HepG2 (cell line): ENCODE measurements around the gene SLC4A9. TPM values are rescaled to one million over a fixed set of nuclear protein-coding genes. Genes with fewer than 3 reads are reported as not detected.

Experiments used
- ATF1 ChIP-seq: IDR thresholded peaks from 2 replicates; pipeline ENCODE4 v1.6.1; 2016; ENCODE audit warnings: mild to moderate bottlenecking, control low read depth
- ATF7-NPFF ChIP-seq: sonication (generic); formaldehyde crosslinking; IDR thresholded peaks from 2 replicates; pipeline ENCODE4 v1.8.1; 2023; ENCODE audit warnings: mild to moderate bottlenecking, low read depth, missing genetic modification reagents, moderate library complexity
- GZF1 ChIP-seq: sonication (generic); formaldehyde crosslinking; IDR thresholded peaks from 2 replicates; pipeline ENCODE4 v1.5.1; 2020; ENCODE audit warnings: mild to moderate bottlenecking, missing genetic modification reagents
- MEIS1 ChIP-seq: sonication (generic); formaldehyde crosslinking; IDR thresholded peaks from 2 replicates; pipeline ENCODE4 v1.9.0; 2021; ENCODE audit warnings: mild to moderate bottlenecking, missing genetic modification reagents, moderate library complexity, borderline replicate concordance
- MLLT10 ChIP-seq: sonication (generic); formaldehyde crosslinking; IDR thresholded peaks from 2 replicates; pipeline ENCODE4 v1.4.0; 2020; ENCODE audit warnings: missing genetic modification reagents
- MTF2 ChIP-seq: sonication (generic); formaldehyde crosslinking; IDR thresholded peaks from 2 replicates; pipeline ENCODE4 v1.5.0; 2020; ENCODE audit warnings: missing genetic modification reagents, borderline replicate concordance
- NFRKB ChIP-seq: fragments of 450-650 bp; IDR thresholded peaks from 2 replicates; pipeline ENCODE4 v1.6.1; 2017
- SNAPC2 ChIP-seq: sonication (generic); formaldehyde crosslinking; IDR thresholded peaks from 2 replicates; pipeline ENCODE4 v1.8.1; 2022; ENCODE audit warnings: mild to moderate bottlenecking, missing genetic modification reagents
- SP5 ChIP-seq: IDR thresholded peaks from 2 replicates; pipeline ENCODE4 v1.6.1; 2016; ENCODE audit warnings: low read depth, borderline replicate concordance
- STAG1 ChIP-seq: sonication (generic); formaldehyde crosslinking; IDR thresholded peaks from 2 replicates; pipeline ENCODE4 v1.4.0; 2020; ENCODE audit warnings: missing genetic modification reagents
- TBX3 ChIP-seq: fragments of 450-650 bp; IDR thresholded peaks from 2 replicates; pipeline ENCODE4 v1.6.1; 2017; ENCODE audit warnings: antibody characterized with exemption, mild to moderate bottlenecking, inconsistent platforms, borderline replicate concordance
- ZBTB20 ChIP-seq: sonication (generic); formaldehyde crosslinking; IDR thresholded peaks from 2 replicates; pipeline ENCODE4 v1.8.1; 2023; ENCODE audit warnings: missing genetic modification reagents, low read depth, mild to moderate bottlenecking, borderline replicate concordance
- ZBTB21 ChIP-seq: sonication (generic); formaldehyde crosslinking; IDR thresholded peaks from 2 replicates; pipeline ENCODE4 v1.4.0; 2020; ENCODE audit warnings: missing genetic modification reagents
- ZFP36 ChIP-seq: fragments of 150-350 bp; IDR thresholded peaks from 2 replicates; pipeline ENCODE4 v1.6.1; 2018; ENCODE audit warnings: borderline replicate concordance, low read length, low read depth; ENCODE audit not compliant: partially characterized antibody
- ZNF143 ChIP-seq: sonication (generic); formaldehyde crosslinking; IDR thresholded peaks from 2 replicates; pipeline ENCODE4 v1.4.0; 2020; ENCODE audit warnings: missing genetic modification reagents
- ZNF264 ChIP-seq: sonication (generic); formaldehyde crosslinking; IDR thresholded peaks from 2 replicates; pipeline ENCODE4 v1.4.0; 2020; ENCODE audit warnings: missing genetic modification reagents
- ZNF446 ChIP-seq: sonication (generic); formaldehyde crosslinking; IDR thresholded peaks from 2 replicates; pipeline ENCODE4 v1.5.0; 2020; ENCODE audit warnings: mild to moderate bottlenecking, missing genetic modification reagents
- ZNF550 ChIP-seq: sonication (generic); formaldehyde crosslinking; IDR thresholded peaks from 2 replicates; pipeline ENCODE4 v1.4.0; 2020; ENCODE audit warnings: mild to moderate bottlenecking, missing genetic modification reagents, borderline replicate concordance
- ZNF552 ChIP-seq: sonication (generic); formaldehyde crosslinking; IDR thresholded peaks from 2 replicates; pipeline ENCODE4 v1.9.0; 2022; ENCODE audit warnings: missing genetic modification reagents, mild to moderate bottlenecking, borderline replicate concordance
- ZNF629 ChIP-seq: sonication (generic); formaldehyde crosslinking; conservative IDR thresholded peaks from 2 replicates; pipeline ENCODE4 v1.5.0; 2020; ENCODE audit warnings: missing genetic modification reagents
- ZNF660 ChIP-seq: sonication (generic); formaldehyde crosslinking; IDR thresholded peaks from 2 replicates; pipeline ENCODE4 v1.5.1; 2020; ENCODE audit warnings: mild to moderate bottlenecking, low read depth, missing genetic modification reagents, borderline replicate concordance
- ZNF747 ChIP-seq: sonication (generic); formaldehyde crosslinking; IDR thresholded peaks from 2 replicates; pipeline ENCODE4 v1.8.1; 2023; ENCODE audit warnings: missing genetic modification reagents, mild to moderate bottlenecking, borderline replicate concordance
- ZNF766 ChIP-seq: sonication (generic); formaldehyde crosslinking; IDR thresholded peaks from 2 replicates; pipeline ENCODE4 v1.5.0; 2020; ENCODE audit warnings: missing genetic modification reagents, borderline replicate concordance
- polyA plus RNA-seq, 8 experiments: library from polyadenylated mRNA; depleted of rRNA in 3 of 8; stranded (reverse) in 7 of 8; unstranded in 1 of 8; fragments of >200 nt; fragmentation: Illumina TruSeq in 4 of 8; extraction: Trizol in 4 of 8; gene quantifications; 2 replicates each; pipeline versions ENCODE4 v1.2.1 to v1.2.3, GENCODE V29; 2011 to 2016; ENCODE audit warnings: low read depth in 4 of 8, missing spikeins in 1 of 8, mixed read lengths in 1 of 8; ENCODE audit not compliant: insufficient read depth in 1 of 8
- total RNA-seq, 5 experiments: library from RNA; depleted of rRNA; stranded (reverse); fragments of >200 nt; fragmentation: Illumina TruSeq; extraction: Trizol; gene quantifications; 2 replicates each; pipeline ENCODE4 v1.2.3, GENCODE V29; 2016; ENCODE audit warnings: low read depth in 1 of 5
- TF ChIP-seq, protein P1 (sequence below): sonication (generic); formaldehyde crosslinking; IDR thresholded peaks from 2 replicates; pipeline ENCODE4 v1.4.0; 2020; ENCODE audit warnings: missing genetic modification reagents, borderline replicate concordance
- TF ChIP-seq, protein P2 (sequence below): sonication (generic); formaldehyde crosslinking; IDR thresholded peaks from 2 replicates; pipeline ENCODE4 v1.8.1; 2022; ENCODE audit warnings: mild to moderate bottlenecking, missing genetic modification reagents
- TF ChIP-seq, protein P3 (sequence below): IDR thresholded peaks from 2 replicates; pipeline ENCODE4 v1.6.1; 2016; ENCODE audit warnings: missing compliant biosample characterization, missing genetic modification reagents, borderline replicate concordance
- TF ChIP-seq, protein P4 (sequence below): IDR thresholded peaks from 2 replicates; pipeline ENCODE4 v1.6.1; 2016

The SLC4A9 gene
- total and polyA plus RNA-seq, 2 of the 13 experiments (the other 11 are each of a cell fraction or from before 2014, with no cell fraction given): not detected

DNA sequence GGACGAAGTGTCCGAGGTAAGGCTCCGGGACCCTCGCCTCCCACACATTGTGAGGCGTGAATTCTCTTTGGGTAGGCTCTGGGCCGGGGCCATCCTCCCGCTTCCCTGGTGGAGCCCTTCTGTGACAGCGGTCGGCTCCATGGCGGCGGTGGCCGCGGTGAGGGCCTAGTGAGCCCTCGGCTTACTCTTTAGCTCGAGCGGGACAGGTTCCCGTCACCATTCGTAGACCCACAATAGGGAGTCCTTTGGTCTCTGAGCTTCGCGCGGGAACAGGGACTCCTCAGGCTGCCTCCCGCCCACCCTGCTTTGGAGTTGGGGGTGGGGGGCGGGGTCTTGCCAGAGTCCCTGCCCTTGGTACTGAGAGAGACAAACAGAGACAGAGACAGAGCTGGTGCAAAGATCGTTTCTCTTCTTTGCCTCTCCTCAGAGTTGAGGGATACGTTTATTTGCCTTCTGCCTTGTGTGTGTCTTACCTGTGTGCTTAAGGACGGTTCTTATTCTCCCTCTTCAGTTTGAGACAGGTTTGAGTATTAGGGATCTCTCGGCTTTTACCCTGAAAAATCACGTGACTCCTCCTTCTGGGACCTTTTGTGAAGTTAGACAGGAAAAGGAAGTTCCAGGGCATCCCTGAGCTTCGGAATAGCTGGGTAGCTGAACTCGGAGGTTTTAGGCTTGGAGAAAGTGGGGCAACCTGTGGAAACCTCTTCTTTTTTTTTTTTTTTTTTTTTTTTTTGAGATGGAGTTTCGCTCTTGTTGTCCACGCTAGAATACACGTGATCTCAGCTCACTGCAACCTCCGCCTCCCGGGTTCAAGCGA is 42.5 kb downstream of the SLC4A9 start (continued):
- TF ChIP-seq ZFP36: no peak
- no peak for TF ChIP-seq ATF1 (CRISPR knock-in tag)
- no peak for TF ChIP-seq MLLT10 (CRISPR knock-in tag)
- TF ChIP-seq MTF2 (CRISPR knock-in tag): peak; percentile 23; the same call in 1 of the 2 replicates
- no peak for TF ChIP-seq NFRKB
- no peak for TF ChIP-seq ZNF264 (CRISPR knock-in tag)
- no peak for TF ChIP-seq ZBTB21 (CRISPR knock-in tag)
- TF ChIP-seq ZNF766: 0 out of 2 replicates have a peak, but pooled peaks have one; percentile 55
- TF ChIP-seq STAG1 (CRISPR knock-in tag): no peak
- TF ChIP-seq, protein P1, sequence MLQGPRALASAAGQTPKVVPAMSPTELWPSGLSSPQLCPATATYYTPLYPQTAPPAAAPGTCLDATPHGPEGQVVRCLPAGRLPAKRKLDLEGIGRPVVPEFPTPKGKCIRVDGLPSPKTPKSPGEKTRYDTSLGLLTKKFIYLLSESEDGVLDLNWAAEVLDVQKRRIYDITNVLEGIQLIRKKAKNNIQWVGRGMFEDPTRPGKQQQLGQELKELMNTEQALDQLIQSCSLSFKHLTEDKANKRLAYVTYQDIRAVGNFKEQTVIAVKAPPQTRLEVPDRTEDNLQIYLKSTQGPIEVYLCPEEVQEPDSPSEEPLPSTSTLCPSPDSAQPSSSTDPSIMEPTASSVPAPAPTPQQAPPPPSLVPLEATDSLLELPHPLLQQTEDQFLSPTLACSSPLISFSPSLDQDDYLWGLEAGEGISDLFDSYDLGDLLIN: no peak
- no peak for TF ChIP-seq ZNF143 (CRISPR knock-in tag)
- TF ChIP-seq, protein P2, sequence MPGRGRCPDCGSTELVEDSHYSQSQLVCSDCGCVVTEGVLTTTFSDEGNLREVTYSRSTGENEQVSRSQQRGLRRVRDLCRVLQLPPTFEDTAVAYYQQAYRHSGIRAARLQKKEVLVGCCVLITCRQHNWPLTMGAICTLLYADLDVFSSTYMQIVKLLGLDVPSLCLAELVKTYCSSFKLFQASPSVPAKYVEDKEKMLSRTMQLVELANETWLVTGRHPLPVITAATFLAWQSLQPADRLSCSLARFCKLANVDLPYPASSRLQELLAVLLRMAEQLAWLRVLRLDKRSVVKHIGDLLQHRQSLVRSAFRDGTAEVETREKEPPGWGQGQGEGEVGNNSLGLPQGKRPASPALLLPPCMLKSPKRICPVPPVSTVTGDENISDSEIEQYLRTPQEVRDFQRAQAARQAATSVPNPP (CRISPR knock-in tag): peak; percentile 29; the same call in 1 of the 2 replicates
- TF ChIP-seq, protein P3, sequence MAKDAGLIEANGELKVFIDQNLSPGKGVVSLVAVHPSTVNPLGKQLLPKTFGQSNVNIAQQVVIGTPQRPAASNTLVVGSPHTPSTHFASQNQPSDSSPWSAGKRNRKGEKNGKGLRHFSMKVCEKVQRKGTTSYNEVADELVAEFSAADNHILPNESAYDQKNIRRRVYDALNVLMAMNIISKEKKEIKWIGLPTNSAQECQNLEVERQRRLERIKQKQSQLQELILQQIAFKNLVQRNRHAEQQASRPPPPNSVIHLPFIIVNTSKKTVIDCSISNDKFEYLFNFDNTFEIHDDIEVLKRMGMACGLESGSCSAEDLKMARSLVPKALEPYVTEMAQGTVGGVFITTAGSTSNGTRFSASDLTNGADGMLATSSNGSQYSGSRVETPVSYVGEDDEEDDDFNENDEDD: peak; percentile 51; the same call in 1 of the 2 replicates
- no peak for TF ChIP-seq SNAPC2 (CRISPR knock-in tag)
- TF ChIP-seq, protein P4, sequence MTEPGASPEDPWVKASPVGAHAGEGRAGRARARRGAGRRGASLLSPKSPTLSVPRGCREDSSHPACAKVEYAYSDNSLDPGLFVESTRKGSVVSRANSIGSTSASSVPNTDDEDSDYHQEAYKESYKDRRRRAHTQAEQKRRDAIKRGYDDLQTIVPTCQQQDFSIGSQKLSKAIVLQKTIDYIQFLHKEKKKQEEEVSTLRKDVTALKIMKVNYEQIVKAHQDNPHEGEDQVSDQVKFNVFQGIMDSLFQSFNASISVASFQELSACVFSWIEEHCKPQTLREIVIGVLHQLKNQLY: 0 out of 2 replicates have a peak, but pooled peaks have one; percentile 23
- peak; percentile 60; the same call in 1 of the 2 replicates for TF ChIP-seq ZNF550
- TF ChIP-seq TBX3: no peak
- 0 out of 2 replicates have a peak, but pooled peaks have one; percentile 8 for TF ChIP-seq MEIS1
- TF ChIP-seq ZNF660: no peak
- no peak for TF ChIP-seq ZBTB20 (CRISPR knock-in tag)
- no peak; the same call in 1 of the 2 replicates for TF ChIP-seq GZF1
- TF ChIP-seq ZNF552: no peak
- no peak for TF ChIP-seq ATF7-NPFF (CRISPR knock-in tag)
- TF ChIP-seq ZNF629: 0 out of 2 replicates have a peak, but pooled peaks have one; percentile 17
- TF ChIP-seq ZNF747 (CRISPR knock-in tag): peak; percentile 35
- TF ChIP-seq SP5: peak; percentile 50; the same call in 1 of the 2 replicates
- no peak for TF ChIP-seq ZNF446 (CRISPR knock-in tag)
